ENCODE results near the gene MZB1.

MZB1 gene

DNA sequence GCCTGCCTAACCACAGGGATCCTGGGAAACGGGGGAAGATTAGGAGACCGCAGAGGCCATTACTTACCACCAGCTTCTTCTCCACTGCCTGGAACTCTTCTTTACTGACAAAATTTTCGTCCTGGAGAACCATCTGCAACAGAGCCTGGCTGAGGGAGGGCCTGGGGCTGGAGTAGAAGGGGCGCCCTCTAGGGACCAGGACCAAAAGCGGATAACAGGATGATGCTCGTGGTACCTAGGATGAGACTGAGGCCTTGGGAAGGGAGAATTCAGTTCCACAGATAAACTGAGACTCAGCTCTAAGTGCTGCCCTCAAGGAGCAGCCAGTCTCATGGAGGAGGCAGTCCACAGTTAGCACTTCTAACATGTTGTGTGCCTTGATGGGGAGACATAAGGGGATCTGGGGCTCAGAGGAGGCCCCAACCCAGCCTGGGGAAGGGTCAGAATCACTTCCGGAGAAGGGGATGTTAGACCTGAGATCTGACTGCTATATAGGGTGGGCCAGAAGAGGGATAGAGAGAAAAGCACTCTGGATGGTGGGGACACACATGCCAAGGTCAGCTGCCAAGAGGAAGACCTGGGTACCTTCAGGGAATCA, 12.9 kb upstream of the MZB1 start:
- no peaks in the 10 kb centered on the region for H3K9me3 ChIP-seq (ENCODE audit: control insufficient read depth, low read length)
- H3K4me3 ChIP-seq (ENCODE audit: insufficient read depth, low read depth, low read length) = no peak overlapping the region
- H3K27ac ChIP-seq (ENCODE audit: insufficient read depth, low read depth, low read length, poor library complexity, severe bottlenecking) = no peak overlapping the region
- H3K36me3 ChIP-seq (ENCODE audit: control insufficient read depth, insufficient read depth, low read length) = no peaks in the 10 kb centered on the region
- no peaks in the 10 kb centered on the region for H3K27me3 ChIP-seq (ENCODE audit: control insufficient read depth, insufficient read depth, low read length, poor library complexity, severe bottlenecking)
- H3K4me1 ChIP-seq (ENCODE audit: control insufficient read depth, insufficient read depth, low read length) = peaks cover 8% of the 10 kb centered on the region
- WGBS, 2 experiments = 65 to 75% methylated on average over 7 of the region's 7 CpGs

DNA sequence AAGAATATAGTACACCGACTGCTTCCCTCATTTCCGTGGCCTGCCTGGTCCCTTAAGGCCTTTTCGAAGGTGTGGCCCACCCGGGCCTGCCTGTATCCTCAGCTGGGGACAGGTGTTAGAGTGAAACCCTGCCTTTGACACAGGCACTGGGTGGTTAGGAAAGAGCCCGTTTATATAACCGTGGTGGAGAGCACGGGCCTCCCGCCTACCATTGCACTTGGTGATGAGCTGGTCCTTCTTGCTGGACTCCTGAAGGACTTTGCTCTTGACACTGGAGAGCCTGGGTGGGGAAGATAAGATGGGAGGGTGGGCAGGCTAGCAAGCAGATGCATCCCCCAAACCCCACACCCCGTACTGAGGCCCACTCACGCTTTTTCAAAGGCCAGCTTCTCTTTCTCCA, 11.8 kb upstream of the MZB1 start:
- H3K4me1 ChIP-seq (ENCODE audit: control insufficient read depth, insufficient read depth, low read length) = peaks cover 8% of the 10 kb centered on the region
- no peaks in the 10 kb centered on the region for H3K9me3 ChIP-seq (ENCODE audit: control insufficient read depth, low read length)
- no peaks in the 10 kb centered on the region for H3K27me3 ChIP-seq (ENCODE audit: control insufficient read depth, insufficient read depth, low read length, poor library complexity, severe bottlenecking)
- no peak overlapping the region for H3K27ac ChIP-seq (ENCODE audit: insufficient read depth, low read depth, low read length, poor library complexity, severe bottlenecking)
- 94 to 97% methylated on average over 10 of the region's 10 CpGs for WGBS, 2 experiments
- H3K36me3 ChIP-seq (ENCODE audit: control insufficient read depth, insufficient read depth, low read length) = no peaks in the 10 kb centered on the region
- H3K4me3 ChIP-seq (ENCODE audit: insufficient read depth, low read depth, low read length) = no peak overlapping the region

DNA sequence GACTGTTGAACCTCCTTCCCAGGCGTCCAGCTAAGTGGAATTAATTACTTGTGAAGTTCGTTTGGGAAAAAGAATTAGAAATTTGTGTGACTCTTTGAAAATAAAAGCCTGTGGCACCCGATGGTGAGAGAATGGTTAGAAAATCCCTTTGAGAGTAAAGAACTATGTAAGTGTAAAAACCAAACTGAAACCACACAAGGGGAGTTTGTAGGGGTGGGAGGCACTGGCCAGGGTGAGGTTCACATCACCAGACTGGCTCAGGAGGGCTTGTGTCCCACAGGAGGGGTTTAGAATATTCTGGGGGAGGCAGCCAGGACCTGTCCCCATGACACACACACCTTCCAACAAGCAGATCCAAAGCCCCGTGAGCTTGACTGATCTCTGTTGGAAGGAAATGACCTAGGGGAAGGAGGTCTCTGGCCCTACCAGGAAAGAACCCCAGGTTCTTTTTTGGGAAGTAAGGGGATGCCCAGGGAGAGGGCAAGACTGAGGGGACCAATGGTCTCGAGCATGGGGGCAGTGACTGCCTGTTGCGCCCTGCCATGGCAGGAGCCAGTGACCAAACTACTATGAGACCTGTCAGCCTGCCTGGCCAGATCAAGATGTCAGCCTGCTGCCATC, 9.9 kb upstream of the MZB1 start:
- H3K36me3 ChIP-seq (ENCODE audit: control insufficient read depth, insufficient read depth, low read length) = no peaks in the 10 kb centered on the region
- no peak overlapping the region for H3K27ac ChIP-seq (ENCODE audit: insufficient read depth, low read depth, low read length, poor library complexity, severe bottlenecking)
- H3K9me3 ChIP-seq (ENCODE audit: control insufficient read depth, low read length) = no peaks in the 10 kb centered on the region
- H3K4me1 ChIP-seq (ENCODE audit: control insufficient read depth, insufficient read depth, low read length) = peaks cover 8% of the 10 kb centered on the region
- H3K4me3 ChIP-seq (ENCODE audit: insufficient read depth, low read depth, low read length) = no peak overlapping the region
- 94% methylated on average over 6 of the region's 6 CpGs for WGBS, 2 experiments
- peaks cover 17% of the 10 kb centered on the region for H3K27me3 ChIP-seq (ENCODE audit: control insufficient read depth, insufficient read depth, low read length, poor library complexity, severe bottlenecking)

DNA sequence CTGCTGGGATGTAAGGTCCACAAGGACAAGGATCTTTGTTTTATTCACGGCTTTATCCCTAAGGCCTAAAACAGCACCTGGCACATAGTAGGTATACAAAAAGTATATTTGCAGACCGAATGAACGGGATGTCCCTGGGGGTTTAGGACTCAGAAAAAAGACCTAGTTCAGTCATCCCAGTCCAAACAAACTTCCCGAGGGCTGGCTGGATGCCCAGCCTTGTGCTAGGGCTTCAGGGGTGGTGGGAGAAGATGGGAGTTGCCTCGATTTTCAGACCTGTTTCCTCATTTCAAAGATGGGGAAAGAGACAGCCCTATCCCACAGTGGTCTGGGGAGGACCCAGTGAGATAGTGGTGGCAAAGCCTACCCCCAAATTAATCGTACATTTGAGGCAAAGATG, 8.2 kb upstream of the MZB1 start:
- Histone ChIP-seq H3K36me3 (ENCODE audit: control insufficient read depth, insufficient read depth, low read length) (no peaks in the 10 kb centered on the region), H3K27ac (ENCODE audit: insufficient read depth, low read depth, low read length, poor library complexity, severe bottlenecking) (no peak overlapping the region), H3K9me3 (ENCODE audit: control insufficient read depth, low read length) (no peaks in the 10 kb centered on the region), H3K27me3 (ENCODE audit: control insufficient read depth, insufficient read depth, low read length, poor library complexity, severe bottlenecking) (peaks cover 34% of the 10 kb centered on the region), H3K4me3 (ENCODE audit: insufficient read depth, low read depth, low read length) (no peak overlapping the region), H3K4me1 (ENCODE audit: control insufficient read depth, insufficient read depth, low read length) (peaks cover 1% of the 10 kb centered on the region)
- 93 to 94% methylated on average over 6 of the region's 6 CpGs for WGBS, 2 experiments

DNA sequence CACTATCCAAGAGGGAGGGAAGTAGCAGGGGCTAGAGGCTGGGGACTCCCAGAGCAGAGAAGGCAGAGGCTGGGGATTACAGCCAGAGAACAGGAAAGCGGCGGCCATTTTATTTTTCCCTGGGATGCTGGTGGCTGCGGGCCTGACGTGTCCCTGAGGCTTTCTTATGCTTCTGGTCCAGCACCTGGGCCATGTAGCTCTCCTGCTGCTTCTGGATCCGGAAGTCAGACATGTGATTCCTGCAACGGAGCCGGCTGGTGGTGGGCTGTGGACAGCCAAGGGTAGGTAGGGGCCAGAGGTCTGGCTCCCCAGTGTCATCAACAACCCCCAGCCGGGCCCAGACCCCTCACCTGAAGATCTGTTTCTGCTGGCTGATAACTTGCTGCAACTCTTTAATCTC, 7.0 kb upstream of the MZB1 start:
- Histone ChIP-seq H3K27ac (ENCODE audit: insufficient read depth, low read depth, low read length, poor library complexity, severe bottlenecking) (no peak overlapping the region), H3K4me1 (ENCODE audit: control insufficient read depth, insufficient read depth, low read length) (no peaks in the 10 kb centered on the region), H3K9me3 (ENCODE audit: control insufficient read depth, low read length) (no peaks in the 10 kb centered on the region), H3K4me3 (ENCODE audit: insufficient read depth, low read depth, low read length) (no peak overlapping the region), H3K27me3 (ENCODE audit: control insufficient read depth, insufficient read depth, low read length, poor library complexity, severe bottlenecking) (peaks cover 46% of the 10 kb centered on the region), H3K36me3 (ENCODE audit: control insufficient read depth, insufficient read depth, low read length) (no peaks in the 10 kb centered on the region)
- WGBS, 2 experiments = 89 to 90% methylated on average over 8 of the region's 8 CpGs

DNA sequence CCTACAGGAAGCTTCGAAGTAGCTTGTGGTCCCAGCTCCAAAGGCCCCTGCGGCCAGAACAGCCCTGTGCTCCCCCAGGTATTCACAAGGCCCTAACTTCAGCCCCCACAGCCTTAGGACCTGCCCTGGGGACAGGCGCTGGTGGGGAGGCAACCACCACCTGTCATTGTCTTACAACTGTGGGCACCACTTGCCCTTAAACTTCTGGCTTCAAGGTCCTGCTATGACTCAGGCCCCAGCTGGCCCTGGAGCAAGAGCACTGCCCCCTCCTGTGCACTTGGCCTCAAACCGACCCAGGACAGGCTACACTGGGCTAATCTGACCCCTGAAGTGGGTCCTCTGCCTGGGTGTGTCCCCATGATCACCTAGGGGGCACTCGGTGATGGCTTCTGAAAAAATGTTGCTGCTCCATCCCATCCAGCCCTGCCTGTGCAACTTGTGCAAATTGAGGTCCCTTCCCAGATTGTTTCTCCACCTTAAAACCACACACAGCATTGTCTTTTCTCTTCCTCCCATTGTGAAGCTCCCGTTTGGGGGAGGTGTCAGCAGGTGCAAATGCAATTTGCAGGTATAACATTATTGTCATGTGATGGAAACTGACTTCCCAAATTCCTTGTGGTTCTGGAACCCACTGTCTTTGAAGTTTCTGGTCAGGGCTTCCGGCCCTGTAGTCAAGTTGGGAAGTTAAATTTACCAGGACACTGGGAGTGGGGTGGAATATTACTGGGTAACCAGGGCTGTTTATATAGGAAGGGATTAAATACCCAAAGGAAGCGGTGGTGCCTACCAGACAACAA, 6.3 kb upstream of the MZB1 start:
- H3K27ac ChIP-seq (ENCODE audit: insufficient read depth, low read depth, low read length, poor library complexity, severe bottlenecking) = no peak overlapping the region
- H3K4me1 ChIP-seq (ENCODE audit: control insufficient read depth, insufficient read depth, low read length) = no peaks in the 10 kb centered on the region
- H3K4me3 ChIP-seq (ENCODE audit: insufficient read depth, low read depth, low read length) = no peak overlapping the region
- H3K9me3 ChIP-seq (ENCODE audit: control insufficient read depth, low read length) = no peaks in the 10 kb centered on the region
- WGBS, 2 experiments = 81 to 84% methylated on average over 8 of the region's 8 CpGs
- H3K36me3 ChIP-seq (ENCODE audit: control insufficient read depth, insufficient read depth, low read length) = no peaks in the 10 kb centered on the region
- peaks cover 53% of the 10 kb centered on the region for H3K27me3 ChIP-seq (ENCODE audit: control insufficient read depth, insufficient read depth, low read length, poor library complexity, severe bottlenecking)

DNA sequence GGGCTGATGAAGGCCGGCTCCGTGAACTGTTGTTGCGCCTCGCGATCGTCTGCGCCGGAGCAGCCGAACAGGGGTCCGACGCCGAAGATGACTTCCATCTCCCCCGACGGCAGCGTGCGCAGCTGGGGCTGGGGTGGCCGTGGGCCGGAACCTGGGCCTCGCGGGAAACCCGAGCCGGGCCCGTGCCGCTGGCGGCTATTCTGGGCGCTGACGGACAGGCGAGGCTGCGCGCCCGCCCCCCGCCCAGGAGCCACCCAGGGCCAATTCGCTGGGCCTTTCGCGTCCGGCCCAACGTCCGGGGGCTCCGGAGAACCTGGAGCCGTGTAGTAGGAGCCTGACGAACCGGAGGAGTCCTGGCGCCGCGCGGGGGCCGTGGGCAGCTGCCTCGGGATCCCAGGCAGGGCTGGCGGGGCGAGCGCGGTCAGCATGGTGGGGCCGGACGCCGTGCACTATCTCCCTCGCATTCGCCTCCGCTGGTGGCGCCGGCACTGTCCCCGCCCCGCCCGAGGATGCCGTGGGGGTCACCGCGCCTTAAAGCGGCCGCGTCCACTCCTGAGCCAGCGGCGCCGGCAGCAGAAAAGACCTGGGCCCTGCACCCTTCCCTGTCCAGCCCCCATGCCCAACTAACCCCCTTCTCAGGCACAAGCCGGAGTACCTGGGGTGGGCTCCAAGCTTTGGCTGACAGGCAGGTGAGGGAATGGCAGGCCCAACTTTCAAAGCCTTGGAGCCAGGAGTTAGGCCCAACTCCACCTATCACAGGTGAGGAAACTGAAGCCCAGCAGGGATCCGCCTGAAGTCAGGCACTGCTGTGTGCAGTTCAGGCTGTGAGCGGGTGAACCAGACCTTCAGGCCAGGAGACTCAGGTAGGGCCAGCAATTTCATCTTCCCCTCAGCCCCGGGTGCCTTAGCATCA, 5.2 kb upstream of the MZB1 start, which contains the start of gene PROB1:
Gene PROB1 (minus strand): TSS at position 451 of the 913 bp plus-strand sequence. CDS start 23 bp downstream, at position 428.
- peak within 1 kb of the TSS; percentile 40 for H3K4me3 ChIP-seq (ENCODE audit: insufficient read depth, low read depth, low read length)
- H3K27me3 ChIP-seq (ENCODE audit: control insufficient read depth, insufficient read depth, low read length, poor library complexity, severe bottlenecking) = peaks cover 53% of the 10 kb centered on the region
- H3K27ac ChIP-seq (ENCODE audit: insufficient read depth, low read depth, low read length, poor library complexity, severe bottlenecking) = no peak within 1 kb of the TSS
- no peaks in the 10 kb centered on the region for H3K36me3 ChIP-seq (ENCODE audit: control insufficient read depth, insufficient read depth, low read length)
- 41 to 44% methylated on average over 76 of the region's 76 CpGs for WGBS, 2 experiments
- H3K4me1 ChIP-seq (ENCODE audit: control insufficient read depth, insufficient read depth, low read length) = no peaks in the 10 kb centered on the region
- H3K9me3 ChIP-seq (ENCODE audit: control insufficient read depth, low read length) = no peaks in the 10 kb centered on the region

DNA sequence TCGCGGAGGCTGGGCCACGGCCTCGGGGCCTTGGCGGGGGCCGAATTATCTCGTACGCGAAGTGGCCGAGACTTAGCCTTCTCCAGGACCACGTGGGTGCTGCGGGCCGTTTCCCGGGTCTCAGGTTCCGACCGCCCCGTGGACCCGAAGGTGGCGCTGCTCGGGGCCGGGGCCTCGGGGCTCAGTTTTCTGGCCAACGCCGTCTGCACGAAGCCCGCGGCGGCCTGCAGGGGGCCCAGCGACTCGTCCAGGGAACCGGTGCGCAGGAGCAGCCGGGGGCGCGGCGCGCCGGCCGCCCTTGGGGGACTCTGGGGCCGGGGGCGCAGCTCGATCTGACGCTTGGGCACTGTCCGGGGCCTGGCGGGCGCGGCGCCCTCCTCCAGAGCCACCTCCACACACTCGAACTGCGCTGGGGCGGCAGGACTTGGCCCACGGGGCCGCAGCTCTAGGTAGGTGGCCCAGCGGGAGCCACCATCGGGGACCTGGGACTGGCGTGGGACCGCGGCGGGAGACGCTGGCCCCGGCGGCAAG, 4.5 kb upstream of the MZB1 start:
- Histone ChIP-seq H3K4me3 (ENCODE audit: insufficient read depth, low read depth, low read length) (peak overlapping the region; percentile 40), H3K27me3 (ENCODE audit: control insufficient read depth, insufficient read depth, low read length, poor library complexity, severe bottlenecking) (peaks cover 53% of the 10 kb centered on the region), H3K9me3 (ENCODE audit: control insufficient read depth, low read length) (no peaks in the 10 kb centered on the region), H3K36me3 (ENCODE audit: control insufficient read depth, insufficient read depth, low read length) (no peaks in the 10 kb centered on the region), H3K4me1 (ENCODE audit: control insufficient read depth, insufficient read depth, low read length) (no peaks in the 10 kb centered on the region), H3K27ac (ENCODE audit: insufficient read depth, low read depth, low read length, poor library complexity, severe bottlenecking) (no peak overlapping the region)
- 3% methylated on average over 62 of the region's 62 CpGs for WGBS, 2 experiments

DNA sequence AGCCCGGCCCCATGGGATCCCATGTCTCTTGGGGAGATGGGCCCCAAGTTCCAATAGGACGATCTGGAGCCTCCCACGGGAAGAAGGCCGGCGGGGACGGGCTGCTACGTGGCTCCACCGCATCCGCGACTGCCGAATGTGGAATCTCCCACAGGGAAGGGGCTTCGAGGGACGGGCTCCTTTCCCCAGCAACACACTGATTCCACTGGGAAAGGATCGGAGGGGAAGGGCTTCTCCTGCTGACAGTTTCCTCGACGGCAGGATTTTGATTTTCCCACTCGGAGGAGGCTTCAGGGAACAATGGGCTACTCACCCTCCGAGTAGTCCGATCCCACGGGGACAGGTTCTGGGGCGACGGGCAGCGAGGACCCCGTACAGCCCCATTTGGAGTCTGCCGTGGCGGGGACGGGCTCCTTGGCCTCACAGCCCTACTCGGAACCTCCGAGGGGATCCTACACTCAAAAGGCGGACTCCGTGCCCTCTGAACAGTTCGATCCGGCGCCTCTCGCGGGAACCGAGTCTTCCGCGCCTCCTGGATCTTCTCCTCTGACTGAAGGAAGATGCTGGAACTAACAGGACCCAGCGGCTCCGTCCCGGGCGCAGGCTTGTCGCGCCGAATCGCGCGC, 3.9 kb upstream of the MZB1 start:
- peaks cover 53% of the 10 kb centered on the region for H3K27me3 ChIP-seq (ENCODE audit: control insufficient read depth, insufficient read depth, low read length, poor library complexity, severe bottlenecking)
- peak overlapping the region; percentile 40 for H3K4me3 ChIP-seq (ENCODE audit: insufficient read depth, low read depth, low read length)
- WGBS, 2 experiments = 8 to 9% methylated on average over 49 of the region's 49 CpGs
- H3K9me3 ChIP-seq (ENCODE audit: control insufficient read depth, low read length) = no peaks in the 10 kb centered on the region
- no peaks in the 10 kb centered on the region for H3K36me3 ChIP-seq (ENCODE audit: control insufficient read depth, insufficient read depth, low read length)
- H3K27ac ChIP-seq (ENCODE audit: insufficient read depth, low read depth, low read length, poor library complexity, severe bottlenecking) = no peak overlapping the region
- H3K4me1 ChIP-seq (ENCODE audit: control insufficient read depth, insufficient read depth, low read length) = no peaks in the 10 kb centered on the region
